Heart left ventricle (tissue), 13 donors: ENCODE data around the gene SFPQ.
"Not testable (repeated sequence)": the region's sequence is repeated elsewhere in the genome, so short reads cannot be mapped to it uniquely, and the experiment has no call there.

Source experiments
- POLR2A ChIP-seq, 2 donors: fragments of 450-650 bp; IDR thresholded peaks; one replicate each; pipeline ENCODE4 v1.6.1; 2017; ENCODE audit warnings: antibody characterized with exemption in 2 of 2, mild to moderate bottlenecking in 2 of 2, moderate library complexity in 2 of 2
- TF ChIP-seq, protein P1 (sequence below), 12 donors: fragments of 200-600 bp; sonication (generic) in 4 of 12; IDR thresholded peaks; one replicate each; pipeline versions ENCODE4 v1.5.0 to v1.8.0; 2018 to 2022; ENCODE audit warnings: antibody characterized with exemption in 12 of 12, mild to moderate bottlenecking in 5 of 12
- donor health status: ischemic (EF 13 %, LVEDD 7.1; RV severe dilation, severe dysfunction).
- donor health status: DM: no; HTN: yes; CAD: no.
- donor health status: DM: no; HTN: no; CAD: no.
- donor health status: ischemic (EF 25% LVEDD 6.9; RV normal size, moderate dysfunction).
- donor health status: ischemic (EF 25% LVEDD 5.7; RV mildly dilated, moderate dysfunction).
- donor health status: ischemic (EF 35%, LVEDD 5.7; RV mildly dilated, moderate dysfunction).
- donor health status: nonischemic (EF 11% LVEDD 7.7; RV severe dilation, severe dysfunction).
- donor health status: DM: yes; HTN: yes; CAD: no.
- donor health status: PGD.
- donor health status: ischemic (EF 29% LVEDD 5.4; RV normal size, mild dysfunction).
- donor health status: nonischemic (EF 23%, LVEDD 6.1; RV moderate dilation, normal function).

DNA sequence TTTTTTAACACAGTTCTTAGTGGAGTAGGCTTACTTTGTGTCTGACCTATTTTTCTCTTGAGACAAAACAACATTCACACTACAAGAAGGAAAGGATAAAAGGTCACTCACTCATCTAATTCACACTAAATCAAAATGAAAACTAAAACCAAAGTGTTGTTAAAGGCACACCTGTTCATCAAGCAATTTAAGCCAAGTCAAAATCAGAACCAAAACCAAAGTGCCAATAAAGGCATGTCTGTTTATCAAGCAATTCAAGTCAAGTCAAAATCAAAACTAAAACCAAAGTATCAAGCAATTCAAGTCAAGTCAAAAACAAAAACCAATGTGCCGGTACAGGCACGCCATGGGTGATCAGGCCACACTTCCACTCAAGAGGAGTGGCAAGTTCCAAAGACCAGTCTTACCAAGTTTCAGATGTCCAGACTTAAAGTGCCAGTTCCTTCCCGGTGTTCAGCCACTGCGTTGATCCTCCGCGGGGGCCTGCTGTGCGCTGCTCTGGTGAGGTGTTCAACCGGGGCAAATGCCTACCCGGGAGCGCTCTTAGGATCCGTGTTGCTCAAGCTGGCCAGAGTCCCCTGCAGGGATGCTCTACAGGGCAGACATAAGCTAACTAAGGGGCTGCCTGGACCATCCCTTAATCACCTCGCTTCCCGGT is 46.9 kb downstream of the SFPQ start:
- TF ChIP-seq POLR2A (IDR thresholded peaks at IDR 0.05) = not testable (repeated sequence)
- TF ChIP-seq, protein P1, sequence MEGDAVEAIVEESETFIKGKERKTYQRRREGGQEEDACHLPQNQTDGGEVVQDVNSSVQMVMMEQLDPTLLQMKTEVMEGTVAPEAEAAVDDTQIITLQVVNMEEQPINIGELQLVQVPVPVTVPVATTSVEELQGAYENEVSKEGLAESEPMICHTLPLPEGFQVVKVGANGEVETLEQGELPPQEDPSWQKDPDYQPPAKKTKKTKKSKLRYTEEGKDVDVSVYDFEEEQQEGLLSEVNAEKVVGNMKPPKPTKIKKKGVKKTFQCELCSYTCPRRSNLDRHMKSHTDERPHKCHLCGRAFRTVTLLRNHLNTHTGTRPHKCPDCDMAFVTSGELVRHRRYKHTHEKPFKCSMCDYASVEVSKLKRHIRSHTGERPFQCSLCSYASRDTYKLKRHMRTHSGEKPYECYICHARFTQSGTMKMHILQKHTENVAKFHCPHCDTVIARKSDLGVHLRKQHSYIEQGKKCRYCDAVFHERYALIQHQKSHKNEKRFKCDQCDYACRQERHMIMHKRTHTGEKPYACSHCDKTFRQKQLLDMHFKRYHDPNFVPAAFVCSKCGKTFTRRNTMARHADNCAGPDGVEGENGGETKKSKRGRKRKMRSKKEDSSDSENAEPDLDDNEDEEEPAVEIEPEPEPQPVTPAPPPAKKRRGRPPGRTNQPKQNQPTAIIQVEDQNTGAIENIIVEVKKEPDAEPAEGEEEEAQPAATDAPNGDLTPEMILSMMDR (IDR thresholded peaks at IDR 0.05) = not testable (repeated sequence)
